A673 (cell line): ENCODE measurements around the gene C1QB. TPM values are rescaled to one million over a fixed set of nuclear protein-coding genes. Genes with fewer than 3 reads are reported as not detected.

Source experiments
- BruUV-seq: library from RNA; stranded (reverse); fragments of 400-500 nt; replicated peaks from 2 replicates; lab custom pipeline; 2021; lab: Mats Ljungman, UMichigan
- CTCF ChIA-PET: fragments of 300-600 bp; sonication (Branson Sonifier 250); formaldehyde crosslinking; loops from one replicate; lab custom pipeline; 2022; ENCODE audit warnings: antibody characterized with exemption; lab: Charles Lee
- POLR2A ChIA-PET: fragments of 300-600 bp; sonication (Branson Sonifier 250); formaldehyde crosslinking; loops from one replicate; lab custom pipeline; 2022; ENCODE audit warnings: antibody characterized with exemption; ENCODE audit not compliant: low non-redundant PET; lab: Charles Lee
- DNase-seq: peaks from one replicate; pipeline ENCODE4 v3.0.0-alpha.2; 2015; ENCODE audit warnings: low spot score
- H3K27ac ChIP-seq: fragments of 200-600 bp; sonication (generic); 2 replicates; pipeline ENCODE4 v1.5.1; 2016; ENCODE audit warnings: mixed run types, low read depth, mild to moderate bottlenecking, mixed read lengths, antibody characterized with exemption, low read length; ENCODE audit not compliant: poor library complexity, severe bottlenecking
- H3K27me3 ChIP-seq: fragments of 200-600 bp; sonication (generic); replicated peaks from 2 replicates; pipeline ENCODE4 v1.6.1; 2017; ENCODE audit warnings: mixed run types, low read depth, mild to moderate bottlenecking, mixed read lengths, antibody characterized with exemption, low read length; ENCODE audit not compliant: insufficient read depth, poor library complexity
- H3K36me3 ChIP-seq: fragments of 200-600 bp; sonication (generic); 2 replicates; pipeline ENCODE4 v1.6.1; 2016; ENCODE audit warnings: mixed run types, mild to moderate bottlenecking, mixed read lengths, antibody characterized with exemption, low read length; ENCODE audit not compliant: insufficient read depth, poor library complexity, severe bottlenecking
- H3K4me1 ChIP-seq: fragments of 200-600 bp; sonication (generic); 2 replicates; pipeline ENCODE4 v1.6.1; 2017; ENCODE audit warnings: mixed run types, mild to moderate bottlenecking, mixed read lengths, antibody characterized with exemption, low read length; ENCODE audit not compliant: insufficient read depth, poor library complexity, severe bottlenecking
- H3K4me3 ChIP-seq: fragments of 200-600 bp; sonication (generic); 2 replicates; pipeline ENCODE4 v1.5.1; 2016; ENCODE audit warnings: low read depth, mixed run types, mild to moderate bottlenecking, mixed read lengths, low read length; ENCODE audit not compliant: poor library complexity, severe bottlenecking
- H3K9me3 ChIP-seq: fragments of 200-600 bp; sonication (generic); 2 replicates; pipeline ENCODE4 v1.6.1; 2016; ENCODE audit warnings: mixed run types, low read depth, mild to moderate bottlenecking, mixed read lengths, antibody characterized with exemption, low read length; ENCODE audit not compliant: poor library complexity, severe bottlenecking
- CTCF ChIP-seq: fragments of 300-800, 200-600 bp; sonication (generic); conservative IDR thresholded peaks from 2 replicates; pipeline ENCODE4 v1.5.1; 2017; ENCODE audit warnings: low read depth, mild to moderate bottlenecking, antibody characterized with exemption, low read length, moderate library complexity, mixed read lengths
- EZH2 ChIP-seq: fragments of 200-600 bp; sonication (generic); IDR thresholded peaks from 2 replicates; pipeline ENCODE4 v1.6.1; 2017; ENCODE audit warnings: borderline replicate concordance, low read depth, mild to moderate bottlenecking, mixed read lengths, antibody characterized with exemption, low read length; ENCODE audit not compliant: poor library complexity, severe bottlenecking
- intact Hi-C: fragments of 100-400 bp; cut with micrococcal nuclease; formaldehyde crosslinking; loops from one replicate; pipeline ENCODE4 v1.10.0; 2022; ENCODE audit not compliant: unreplicated experiment
- total RNA-seq: library from RNA; stranded (reverse); gene quantifications from 2 replicates; pipeline ENCODE4 v1.2.3, GENCODE V29; 2021

C1QB gene
- total RNA-seq, 1 experiment from 2014 or later, result not detected

GRCh38 chr1:22612671-22613571, 40.1 kb upstream of the C1QB start:
- H3K27ac ChIP-seq, result no peak overlapping the region
- peaks cover 87% of the 10 kb centered on the region for H3K27me3 ChIP-seq
- H3K9me3 ChIP-seq, result no peaks in the 10 kb centered on the region
- intact Hi-C loops, result no loop called here
- ChIA-PET POLR2A (no interaction called here), CTCF (no interaction called here)
- no TSS peak for BruUV-seq
- no peaks in the 10 kb centered on the region for H3K4me1 ChIP-seq
- DNase-seq, result no peak
- no peak overlapping the region for H3K4me3 ChIP-seq
- TF ChIP-seq EZH2, result no peak
- TF ChIP-seq CTCF, result no peak
- H3K36me3 ChIP-seq, result no peaks in the 10 kb centered on the region

DNA sequence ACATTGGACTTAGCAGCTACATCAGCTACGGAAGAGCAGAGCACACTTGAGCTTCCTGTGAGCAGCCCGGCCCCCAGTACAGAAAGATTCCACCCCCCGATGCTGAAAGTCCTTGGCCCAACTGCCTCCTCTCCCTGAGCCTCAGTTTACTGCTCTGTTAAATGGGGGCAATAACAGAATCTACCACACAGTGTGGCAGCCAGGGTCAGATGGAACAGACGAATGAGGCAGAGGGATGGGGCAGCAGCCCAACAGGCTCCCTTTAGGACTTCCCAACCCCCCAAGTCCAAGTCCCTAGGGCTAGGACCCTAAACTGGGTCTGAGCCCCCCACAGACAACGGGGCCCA, 39.5 kb upstream of the C1QB start:
- CTCF ChIA-PET, result no interaction called here

DNA sequence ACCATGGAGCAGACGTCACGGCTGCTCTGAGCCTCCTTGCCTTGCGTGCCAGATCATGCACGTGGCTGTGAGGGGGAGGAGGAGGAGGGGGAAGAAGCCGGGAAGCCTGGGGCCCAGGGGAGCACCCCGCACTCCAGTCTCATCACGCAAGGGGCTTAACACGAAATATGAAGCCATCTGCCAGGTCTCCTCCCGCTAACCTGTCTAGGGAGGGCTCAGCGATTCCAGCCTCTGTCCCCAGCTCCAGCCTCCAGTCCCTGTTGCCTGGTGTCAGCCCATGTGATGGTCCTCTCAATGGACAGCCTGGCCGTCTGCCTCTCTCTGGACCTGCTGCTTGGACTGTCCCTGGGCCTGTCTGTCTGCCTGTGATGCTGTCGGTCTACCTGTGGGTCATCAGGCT, 39.1 kb upstream of the C1QB start:
- Histone ChIP-seq H3K27me3 (peaks cover 87% of the 10 kb centered on the region), H3K27ac (no peak overlapping the region), H3K9me3 (no peaks in the 10 kb centered on the region), H3K4me1 (no peaks in the 10 kb centered on the region), H3K36me3 (no peaks in the 10 kb centered on the region), H3K4me3 (no peak overlapping the region)
- intact Hi-C loops, result no loop called here
- no TSS peak for BruUV-seq
- ChIA-PET POLR2A (no interaction called here), CTCF (no interaction called here)
- DNase-seq, result no peak
- no peak for TF ChIP-seq EZH2
- no peak for TF ChIP-seq CTCF

More for the DNA sequence above, 39.5 kb upstream of the C1QB start:
- no peak for DNase-seq
- intact Hi-C loops, result no loop called here
- Histone ChIP-seq H3K4me1 (no peaks in the 10 kb centered on the region), H3K4me3 (no peak overlapping the region), H3K27me3 (peaks cover 87% of the 10 kb centered on the region), H3K9me3 (no peaks in the 10 kb centered on the region), H3K36me3 (no peaks in the 10 kb centered on the region), H3K27ac (no peak overlapping the region)
- POLR2A ChIA-PET, result no interaction called here
- TF ChIP-seq CTCF (no peak), EZH2 (no peak)
- BruUV-seq, result no TSS peak
